IMR-90 (cell line): ENCODE measurements around the gene HECTD2.

Source experiments
- CEBPB ChIP-seq: IDR thresholded peaks from 2 replicates; pipeline ENCODE4 v1.6.1; 2012; ENCODE audit warnings: low read depth, low read length, improper control_type of control experiment
- CTCF ChIP-seq: conservative IDR thresholded peaks from 2 replicates; pipeline ENCODE4 v1.5.1; 2012; ENCODE audit warnings: mild to moderate bottlenecking, low read depth, low read length, improper control_type of control experiment
- MAFK ChIP-seq: IDR thresholded peaks from 2 replicates; pipeline ENCODE4 v1.6.1; 2012; ENCODE audit warnings: low read depth, low read length, improper control_type of control experiment
- POLR2A ChIP-seq: IDR thresholded peaks from 2 replicates; pipeline ENCODE4 v1.6.1; 2012; ENCODE audit warnings: mild to moderate bottlenecking, low read depth, low read length
- RAD21 ChIP-seq: IDR thresholded peaks from 2 replicates; pipeline ENCODE4 v1.6.1; 2012; ENCODE audit warnings: low read length, improper control_type of control experiment
- RFX5 ChIP-seq: IDR thresholded peaks from 2 replicates; pipeline ENCODE4 v1.8.0; 2012; ENCODE audit warnings: low read depth, mild to moderate bottlenecking, low read length, moderate library complexity

- no peak for TF ChIP-seq CTCF
- no peak for TF ChIP-seq POLR2A
- TF ChIP-seq RFX5, result no peak
- TF ChIP-seq CEBPB, result no peak
- no peak for TF ChIP-seq MAFK
- no peak for TF ChIP-seq RAD21
These were observed 139.1 kb downstream of the HECTD2 start for GRCh38 chr10:91549262-91549661.
